Ectodermal cell (in vitro differentiated cells): Measurements from ENCODE around the gene ARVCF.

Experiments used
- H3K27ac ChIP-seq: 2 replicates; pipeline ENCODE4 v1.7.0; 2013; ENCODE audit warnings: mild to moderate bottlenecking, low read depth, low read length; ENCODE audit not compliant: insufficient read depth, poor library complexity, severe bottlenecking
- H3K27me3 ChIP-seq: 2 replicates; pipeline ENCODE4 v1.7.0; 2013; ENCODE audit warnings: mild to moderate bottlenecking, low read length; ENCODE audit not compliant: insufficient read depth, control insufficient read depth, poor library complexity, severe bottlenecking
- H3K36me3 ChIP-seq: one replicate; pipeline ENCODE4 v1.7.0; 2013; ENCODE audit warnings: low read length; ENCODE audit not compliant: control insufficient read depth, insufficient read depth
- H3K4me1 ChIP-seq: one replicate; pipeline ENCODE4 v1.7.0; 2013; ENCODE audit warnings: low read length; ENCODE audit not compliant: control insufficient read depth, insufficient read depth
- H3K4me3 ChIP-seq: 2 replicates; pipeline ENCODE4 v1.7.0; 2013; ENCODE audit warnings: low read depth, low read length, control low read depth; ENCODE audit not compliant: insufficient read depth
- H3K9me3 ChIP-seq: 2 replicates; pipeline ENCODE4 v1.7.0; 2013; ENCODE audit warnings: mild to moderate bottlenecking, low read length, moderate library complexity; ENCODE audit not compliant: control insufficient read depth
- WGBS, 2 experiments: methylation state at CpG; one replicate each; pipeline ENCODE4 v1.1.7; 2013; ENCODE audit warnings: missing lambda C conversion rate in 2 of 2; 5-methylcytosine and 5-hydroxymethylcytosine counted together

The ARVCF gene

GRCh38 chr22:20015187-20015625, 1.4 kb downstream of the ARVCF start:
- H3K36me3 ChIP-seq: no peaks in the 10 kb centered on the region
- H3K4me1 ChIP-seq: peaks cover 4% of the 10 kb centered on the region
- no peak overlapping the region for H3K4me3 ChIP-seq
- H3K27me3 ChIP-seq: peaks cover 61% of the 10 kb centered on the region
- WGBS, 2 experiments: 91% methylated on average over 10 of the region's 10 CpGs
- no peaks in the 10 kb centered on the region for H3K9me3 ChIP-seq
- no peak overlapping the region for H3K27ac ChIP-seq

- Histone ChIP-seq H3K4me1 (peaks cover 4% of the 10 kb centered on the region), H3K9me3 (no peaks in the 10 kb centered on the region), H3K27me3 (peaks cover 55% of the 10 kb centered on the region), H3K36me3 (no peaks in the 10 kb centered on the region), H3K4me3 (no peak overlapping the region), H3K27ac (no peak overlapping the region)
- 85 to 91% methylated on average over 5 of the region's 5 CpGs for WGBS, 2 experiments
Measured at GRCh38 chr22:20014526-20015186, 2.0 kb downstream of the ARVCF start.

GRCh38 chr22:20013382-20013871, 3.2 kb downstream of the ARVCF start:
- H3K27ac ChIP-seq: no peak overlapping the region
- WGBS, 2 experiments: 17 to 20% methylated on average over 11 of the region's 11 CpGs
- H3K4me3 ChIP-seq: no peak overlapping the region
- H3K36me3 ChIP-seq: no peaks in the 10 kb centered on the region
- peaks cover 4% of the 10 kb centered on the region for H3K4me1 ChIP-seq
- peaks cover 43% of the 10 kb centered on the region for H3K27me3 ChIP-seq
- no peaks in the 10 kb centered on the region for H3K9me3 ChIP-seq

- H3K27me3 ChIP-seq: peaks cover 37% of the 10 kb centered on the region
- H3K36me3 ChIP-seq: no peaks in the 10 kb centered on the region
- no peak overlapping the region for H3K4me3 ChIP-seq
- no peaks in the 10 kb centered on the region for H3K9me3 ChIP-seq
- H3K27ac ChIP-seq: no peak overlapping the region
- peaks cover 4% of the 10 kb centered on the region for H3K4me1 ChIP-seq
- WGBS, 2 experiments: 93 to 95% methylated on average over 10 of the region's 10 CpGs
Measured at GRCh38 chr22:20012741-20013331, 3.8 kb downstream of the ARVCF start.

- 93 to 96% methylated on average over 7 of the region's 7 CpGs for WGBS, 2 experiments
Measured at GRCh38 chr22:20011993-20012740, 4.5 kb downstream of the ARVCF start.

GRCh38 chr22:20011123-20011992, 5.3 kb downstream of the ARVCF start:
- Histone ChIP-seq H3K27me3 (peaks cover 22% of the 10 kb centered on the region), H3K36me3 (no peaks in the 10 kb centered on the region), H3K9me3 (no peaks in the 10 kb centered on the region), H3K4me1 (no peaks in the 10 kb centered on the region), H3K4me3 (no peak overlapping the region), H3K27ac (no peak overlapping the region)
- 92 to 93% methylated on average over 20 of the region's 20 CpGs for WGBS, 2 experiments

More at GRCh38 chr22:20011993-20012740, 4.5 kb downstream of the ARVCF start:
- no peaks in the 10 kb centered on the region for H3K9me3 ChIP-seq
- H3K27me3 ChIP-seq: peaks cover 31% of the 10 kb centered on the region
- H3K4me3 ChIP-seq: no peak overlapping the region
- no peak overlapping the region for H3K27ac ChIP-seq
- H3K4me1 ChIP-seq: peaks cover 2% of the 10 kb centered on the region
- H3K36me3 ChIP-seq: no peaks in the 10 kb centered on the region

GRCh38 chr22:20010307-20011122, 6.1 kb downstream of the ARVCF start:
- Histone ChIP-seq H3K9me3 (no peaks in the 10 kb centered on the region), H3K27me3 (peaks cover 14% of the 10 kb centered on the region), H3K27ac (no peak overlapping the region), H3K4me1 (no peaks in the 10 kb centered on the region), H3K4me3 (no peak overlapping the region), H3K36me3 (no peaks in the 10 kb centered on the region)
- 91 to 92% methylated on average over 14 of the region's 14 CpGs for WGBS, 2 experiments

- Histone ChIP-seq H3K27me3 (peaks cover 6% of the 10 kb centered on the region), H3K36me3 (no peaks in the 10 kb centered on the region), H3K9me3 (no peaks in the 10 kb centered on the region), H3K27ac (no peak overlapping the region), H3K4me3 (no peak overlapping the region), H3K4me1 (no peaks in the 10 kb centered on the region)
- WGBS, 2 experiments: 93 to 94% methylated on average over 8 of the region's 8 CpGs
Measured at GRCh38 chr22:20009582-20010306, 6.9 kb downstream of the ARVCF start.
